HUES48 (cell line): ENCODE measurements around the gene TBXAS1.

Source experiments
- H3K27ac ChIP-seq: one replicate; pipeline ENCODE4 v1.7.0; 2013; ENCODE audit warnings: low read depth, low read length, inconsistent platforms
- H3K27me3 ChIP-seq: 2 replicates; pipeline ENCODE4 v1.6.1; 2013; ENCODE audit warnings: mild to moderate bottlenecking, low read length; ENCODE audit not compliant: control insufficient read depth, insufficient read depth
- H3K36me3 ChIP-seq: 2 replicates; pipeline ENCODE4 v1.6.1; 2013; ENCODE audit warnings: low read length; ENCODE audit not compliant: control insufficient read depth, insufficient read depth
- H3K4me1 ChIP-seq: 2 replicates; pipeline ENCODE4 v1.6.1; 2013; ENCODE audit warnings: mild to moderate bottlenecking, low read length; ENCODE audit not compliant: control insufficient read depth, insufficient read depth
- H3K4me3 ChIP-seq: 2 replicates; pipeline ENCODE4 v1.5.1; 2013; ENCODE audit warnings: mild to moderate bottlenecking, low read depth, low read length
- H3K9ac ChIP-seq: 2 replicates; pipeline ENCODE4 v1.6.1; 2013; ENCODE audit warnings: mild to moderate bottlenecking, low read depth, low read length, moderate library complexity
- H3K9me3 ChIP-seq: 2 replicates; pipeline ENCODE4 v1.6.1; 2013; ENCODE audit warnings: low read length; ENCODE audit not compliant: control insufficient read depth, insufficient read depth

TBXAS1 gene

DNA sequence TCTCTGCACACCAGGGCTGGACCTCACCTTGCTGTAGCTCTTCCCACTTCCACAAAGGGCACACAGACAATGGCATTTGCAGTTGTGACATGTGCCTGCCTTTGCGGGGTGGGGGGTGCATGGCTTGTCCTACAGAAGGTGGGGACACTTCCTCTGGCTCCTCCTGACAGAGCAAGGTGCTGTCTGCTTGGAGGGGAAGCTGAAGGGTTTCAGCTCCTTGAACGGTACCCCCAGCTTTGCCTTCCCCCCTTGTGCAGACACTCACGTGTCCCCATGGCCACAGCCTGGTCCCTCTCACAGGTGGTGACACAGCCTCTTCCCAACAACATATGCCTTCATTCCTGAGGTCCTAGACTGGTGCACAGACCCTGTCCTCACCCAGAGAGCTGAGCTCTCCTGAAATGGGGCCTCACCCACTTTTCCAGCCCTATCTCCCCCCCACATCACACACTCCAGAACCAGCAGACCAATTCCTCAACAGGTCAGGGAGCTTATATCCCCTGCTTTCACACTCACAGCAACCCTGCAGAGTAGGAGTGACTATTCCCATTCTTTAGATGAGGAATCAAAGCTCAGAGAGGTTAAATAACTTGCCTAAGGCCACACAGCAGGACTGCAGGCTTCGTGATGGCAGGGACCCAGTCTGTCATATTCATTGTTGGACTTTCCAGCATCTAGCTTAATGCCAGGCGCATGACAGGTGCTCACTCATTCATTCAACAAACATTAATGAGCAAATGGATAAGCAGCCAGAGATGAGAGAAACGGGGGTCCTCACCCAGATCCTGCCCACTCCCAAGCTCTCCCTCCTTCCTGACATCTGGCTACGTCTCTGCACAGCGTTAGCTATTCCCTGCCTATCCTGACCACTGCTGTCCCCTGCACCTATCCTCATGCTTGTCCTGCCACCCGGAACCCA, 189.3 kb downstream of the TBXAS1 start:
- no peak overlapping the region for H3K4me3 ChIP-seq
- H3K36me3 ChIP-seq: no peaks in the 10 kb centered on the region
- H3K27ac ChIP-seq: no peak overlapping the region
- no peak overlapping the region for H3K9ac ChIP-seq
- H3K27me3 ChIP-seq: no peaks in the 10 kb centered on the region
- no peaks in the 10 kb centered on the region for H3K4me1 ChIP-seq
- no peaks in the 10 kb centered on the region for H3K9me3 ChIP-seq

DNA sequence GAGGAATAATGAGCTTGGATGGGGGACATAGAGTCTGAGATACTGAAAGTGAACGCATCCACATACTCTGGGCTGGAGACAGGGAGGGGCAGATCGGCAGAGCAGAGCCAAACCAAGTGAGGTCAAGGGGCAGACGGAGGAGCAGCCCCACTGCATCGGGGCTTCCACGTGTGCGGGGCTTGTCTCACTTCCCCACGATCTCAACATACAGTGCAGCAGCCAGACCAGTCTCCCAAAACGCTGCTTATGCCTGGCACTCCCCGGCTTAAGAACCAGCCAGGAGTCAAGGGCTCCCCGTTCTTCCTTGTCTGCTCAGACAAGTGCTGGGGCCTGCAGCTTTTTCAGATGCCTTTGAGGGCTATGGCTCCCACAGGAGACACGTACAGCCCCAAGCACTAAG, 190.1 kb downstream of the TBXAS1 start:
- H3K36me3 ChIP-seq: no peaks in the 10 kb centered on the region
- no peak overlapping the region for H3K4me3 ChIP-seq
- H3K27ac ChIP-seq: no peak overlapping the region
- no peaks in the 10 kb centered on the region for H3K9me3 ChIP-seq
- H3K27me3 ChIP-seq: no peaks in the 10 kb centered on the region
- H3K9ac ChIP-seq: no peak overlapping the region
- H3K4me1 ChIP-seq: no peaks in the 10 kb centered on the region

DNA sequence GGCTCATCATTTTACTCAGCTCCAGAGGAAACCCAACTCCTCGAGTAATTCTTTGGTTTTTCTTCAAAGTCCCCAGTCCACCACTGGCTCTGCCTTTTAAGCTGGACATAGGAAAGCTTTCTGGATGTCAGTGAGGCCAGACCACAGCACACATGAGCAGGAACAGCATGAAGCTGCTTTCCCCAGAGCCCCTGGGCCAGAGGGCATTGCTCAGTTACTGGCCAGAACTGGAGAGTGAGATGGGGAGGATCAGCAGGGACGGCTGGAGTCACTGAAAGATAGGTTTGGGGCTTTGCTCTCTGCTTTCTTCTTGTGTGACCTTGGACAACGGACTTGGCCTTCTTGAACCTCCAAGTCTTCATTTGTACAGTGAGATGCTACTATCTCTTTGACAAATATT, 190.5 kb downstream of the TBXAS1 start:
- Histone ChIP-seq H3K27ac (no peak overlapping the region), H3K36me3 (no peaks in the 10 kb centered on the region), H3K27me3 (no peaks in the 10 kb centered on the region), H3K4me3 (no peak overlapping the region), H3K4me1 (no peaks in the 10 kb centered on the region), H3K9ac (no peak overlapping the region), H3K9me3 (no peaks in the 10 kb centered on the region)

DNA sequence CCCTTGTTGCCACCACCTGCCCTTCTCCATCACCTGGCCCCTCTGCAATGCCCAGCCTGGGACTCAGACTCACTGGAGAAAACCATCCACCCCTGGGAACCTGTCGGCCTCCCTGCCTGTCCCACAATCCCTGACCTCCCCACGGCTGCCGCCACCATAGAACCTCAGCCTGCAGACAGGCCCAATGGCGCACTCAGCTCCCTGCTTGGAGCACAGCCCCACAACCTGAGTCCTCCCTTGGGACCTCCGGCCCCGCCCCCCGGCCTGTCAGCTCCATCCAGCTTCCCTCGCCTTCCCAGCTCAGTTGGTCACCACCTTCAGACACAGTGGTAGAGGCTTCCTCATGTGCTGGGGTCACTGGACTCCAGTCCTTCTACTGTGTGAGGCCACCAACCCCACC, 192.5 kb downstream of the TBXAS1 start:
- Histone ChIP-seq H3K27ac (no peak overlapping the region), H3K27me3 (no peaks in the 10 kb centered on the region), H3K9me3 (no peaks in the 10 kb centered on the region), H3K9ac (no peak overlapping the region), H3K4me1 (no peaks in the 10 kb centered on the region), H3K36me3 (no peaks in the 10 kb centered on the region), H3K4me3 (no peak overlapping the region)

DNA sequence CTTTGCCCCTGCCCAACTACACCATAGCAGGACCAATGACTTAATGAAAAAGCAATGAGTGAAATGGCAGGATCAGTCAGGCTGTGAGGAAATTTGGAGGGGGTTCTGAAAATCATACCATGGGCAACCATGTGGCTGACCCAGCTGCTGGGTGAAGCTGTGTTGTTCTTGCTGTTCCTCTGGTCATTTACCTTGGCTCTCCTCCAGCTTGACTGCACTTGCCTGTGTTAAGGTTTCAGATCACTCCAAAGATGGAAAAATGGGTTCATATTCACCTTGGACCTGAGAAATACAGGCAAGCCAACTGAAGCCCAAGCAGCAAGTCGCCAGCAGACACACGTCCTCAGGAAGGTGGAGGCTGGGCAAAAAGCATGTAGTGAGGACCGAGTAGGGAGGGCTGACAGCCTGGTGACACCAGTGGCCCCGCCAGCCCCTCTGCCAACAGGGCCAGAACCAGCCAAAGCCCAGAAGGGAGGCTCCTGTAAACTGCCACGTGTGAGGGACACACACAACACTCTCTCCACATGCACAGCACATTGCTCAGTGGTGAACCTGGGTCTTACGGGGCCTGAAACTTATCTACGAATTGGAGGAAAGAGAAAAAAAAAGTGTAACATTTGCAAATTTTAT, 193.6 kb downstream of the TBXAS1 start:
- Histone ChIP-seq H3K4me3 (no peak overlapping the region), H3K9ac (no peak overlapping the region), H3K36me3 (no peaks in the 10 kb centered on the region), H3K9me3 (no peaks in the 10 kb centered on the region), H3K27ac (no peak overlapping the region), H3K4me1 (no peaks in the 10 kb centered on the region), H3K27me3 (no peaks in the 10 kb centered on the region)

DNA sequence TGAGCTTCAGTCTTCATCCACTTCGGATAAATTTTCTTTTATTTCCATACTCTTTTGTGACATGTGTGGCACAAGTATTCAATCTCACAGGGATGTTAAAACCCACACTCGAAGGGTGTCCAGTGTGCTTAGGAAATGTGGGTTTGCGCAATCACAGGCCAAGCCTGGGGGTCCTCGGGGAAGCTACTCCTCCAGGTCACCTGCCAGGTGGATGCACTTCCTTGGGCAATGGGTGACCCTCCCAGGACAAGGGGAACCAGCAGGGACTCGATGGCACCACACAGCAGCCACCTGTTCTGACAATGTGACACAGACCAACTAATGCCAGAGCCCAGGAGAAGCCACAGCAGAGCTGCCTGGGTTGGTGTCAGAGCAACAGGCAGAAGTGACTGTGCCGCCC, 194.7 kb downstream of the TBXAS1 start:
- H3K27me3 ChIP-seq: no peaks in the 10 kb centered on the region
- H3K9me3 ChIP-seq: no peaks in the 10 kb centered on the region
- no peak overlapping the region for H3K27ac ChIP-seq
- no peaks in the 10 kb centered on the region for H3K4me1 ChIP-seq
- H3K4me3 ChIP-seq: no peak overlapping the region
- H3K36me3 ChIP-seq: no peaks in the 10 kb centered on the region
- H3K9ac ChIP-seq: no peak overlapping the region

DNA sequence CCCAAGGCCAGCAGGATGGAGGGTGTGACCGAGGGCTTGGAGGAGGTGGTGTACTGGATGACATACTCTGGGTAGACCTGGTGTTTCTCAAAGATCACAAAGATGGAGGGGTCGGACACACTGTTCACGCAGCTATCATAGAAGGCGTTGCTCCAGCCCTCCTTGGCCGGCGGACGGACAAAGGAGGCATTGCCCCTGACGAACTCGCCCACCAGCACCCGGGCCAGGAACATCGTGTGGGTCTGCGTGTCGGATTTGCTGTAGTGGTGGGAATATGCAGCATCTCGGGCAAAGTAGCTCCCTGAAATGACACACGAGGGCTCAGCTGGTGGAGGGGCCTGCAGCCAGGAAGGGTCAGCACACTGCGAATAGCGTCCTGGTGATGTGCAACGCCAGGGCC, 195.5 kb downstream of the TBXAS1 start:
- no peak overlapping the region for H3K4me3 ChIP-seq
- no peaks in the 10 kb centered on the region for H3K27me3 ChIP-seq
- no peak overlapping the region for H3K9ac ChIP-seq
- H3K4me1 ChIP-seq: no peaks in the 10 kb centered on the region
- no peak overlapping the region for H3K27ac ChIP-seq
- no peaks in the 10 kb centered on the region for H3K9me3 ChIP-seq
- H3K36me3 ChIP-seq: no peaks in the 10 kb centered on the region

DNA sequence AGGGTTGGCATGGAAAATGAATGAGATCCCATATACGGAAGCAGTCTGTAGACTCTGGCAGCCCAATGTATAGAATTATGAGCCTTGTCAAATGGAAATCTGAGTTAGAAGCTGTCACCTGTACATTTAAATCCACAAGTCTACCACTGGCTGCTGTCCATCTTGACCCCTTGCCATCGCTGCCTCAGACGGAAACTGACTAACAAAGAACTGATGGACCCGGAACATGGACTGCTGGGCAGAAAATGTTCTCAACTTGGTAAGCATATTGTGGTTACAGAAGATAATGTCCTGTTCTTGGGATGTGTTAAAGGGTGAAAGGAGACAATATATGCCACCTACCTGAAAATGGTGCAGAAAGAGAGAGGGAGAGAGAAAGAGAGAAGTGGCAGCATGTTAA, 196.2 kb downstream of the TBXAS1 start:
- Histone ChIP-seq H3K4me3 (no peak overlapping the region), H3K36me3 (no peaks in the 10 kb centered on the region), H3K4me1 (no peaks in the 10 kb centered on the region), H3K27me3 (no peaks in the 10 kb centered on the region), H3K27ac (no peak overlapping the region), H3K9me3 (no peaks in the 10 kb centered on the region), H3K9ac (no peak overlapping the region)

DNA sequence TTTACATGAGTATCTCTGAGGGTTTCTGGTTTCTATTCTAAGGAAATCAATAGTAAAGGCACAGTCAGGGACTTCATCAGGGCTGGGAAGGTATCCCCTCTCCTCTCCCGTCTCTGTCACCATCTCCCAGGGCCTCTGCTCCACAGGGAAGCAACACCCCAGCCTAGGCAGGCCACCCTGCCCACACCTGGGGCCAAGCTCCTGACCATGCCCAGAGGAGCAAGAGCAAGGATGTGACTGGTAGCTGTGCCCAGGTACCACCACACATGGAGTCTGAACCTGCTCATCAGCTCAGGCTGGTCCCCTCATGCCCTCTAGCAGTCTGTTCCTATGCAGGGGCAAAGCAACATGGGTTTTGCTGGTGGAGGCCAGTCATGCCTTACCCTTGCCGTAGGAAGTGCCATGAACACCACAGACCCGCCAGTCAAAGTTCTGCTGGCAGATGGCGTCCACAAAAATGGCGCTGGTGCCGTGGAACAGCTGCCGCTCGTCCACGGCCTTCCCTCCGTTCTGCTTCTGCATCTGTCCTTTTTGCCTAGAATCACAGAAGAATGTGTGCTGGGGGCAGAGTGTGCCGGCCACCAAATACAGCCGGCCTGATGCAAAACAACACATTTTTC, 196.9 kb downstream of the TBXAS1 start:
- Histone ChIP-seq H3K27ac (no peak overlapping the region), H3K4me1 (no peaks in the 10 kb centered on the region), H3K27me3 (no peaks in the 10 kb centered on the region), H3K4me3 (no peak overlapping the region), H3K9ac (no peak overlapping the region), H3K9me3 (no peaks in the 10 kb centered on the region), H3K36me3 (no peaks in the 10 kb centered on the region)

DNA sequence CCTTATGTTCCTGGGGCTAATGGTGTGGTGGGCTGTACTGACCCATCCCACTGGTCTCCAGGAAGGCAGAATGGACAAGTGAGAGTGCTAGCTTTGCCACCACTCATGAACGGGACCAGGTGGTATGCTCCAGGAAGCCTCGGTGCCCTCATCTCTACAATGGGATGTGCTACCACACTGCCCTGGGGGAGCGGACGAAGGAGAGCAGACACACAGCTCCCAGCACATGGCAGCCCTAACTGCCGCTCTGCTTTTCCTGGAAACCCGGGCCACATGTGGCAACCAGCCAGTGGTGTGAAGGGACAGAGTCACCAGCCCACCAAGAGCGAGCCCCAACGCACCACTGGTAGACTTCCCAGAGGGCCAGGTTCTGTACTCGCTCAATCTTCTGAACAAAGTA, 197.9 kb downstream of the TBXAS1 start:
- Histone ChIP-seq H3K27ac (no peak overlapping the region), H3K4me3 (no peak overlapping the region), H3K36me3 (no peaks in the 10 kb centered on the region), H3K9ac (no peak overlapping the region), H3K27me3 (no peaks in the 10 kb centered on the region), H3K4me1 (no peaks in the 10 kb centered on the region), H3K9me3 (no peaks in the 10 kb centered on the region)

DNA sequence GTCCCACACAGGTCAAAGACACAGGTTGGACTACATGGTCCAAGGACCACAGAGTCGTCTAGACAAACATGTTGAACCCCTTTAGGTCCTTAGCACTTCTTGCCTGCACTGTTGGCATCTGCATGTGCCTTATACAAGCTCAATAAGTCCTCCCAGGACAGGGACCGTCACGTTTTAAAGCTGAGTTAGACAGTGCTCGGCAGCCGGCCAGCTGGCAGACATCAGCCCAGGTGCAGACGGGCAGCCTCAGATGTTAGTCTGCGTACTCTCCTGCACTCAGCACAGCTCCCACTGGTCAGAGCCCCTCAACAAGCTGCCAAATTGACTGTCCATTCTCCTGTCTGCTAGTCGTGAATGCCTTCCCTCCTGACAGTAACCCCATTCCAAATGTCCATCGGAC, 198.8 kb downstream of the TBXAS1 start:
- H3K9me3 ChIP-seq: no peaks in the 10 kb centered on the region
- H3K4me3 ChIP-seq: no peak overlapping the region
- no peaks in the 10 kb centered on the region for H3K27me3 ChIP-seq
- no peak overlapping the region for H3K9ac ChIP-seq
- no peak overlapping the region for H3K27ac ChIP-seq
- H3K4me1 ChIP-seq: no peaks in the 10 kb centered on the region
- no peaks in the 10 kb centered on the region for H3K36me3 ChIP-seq
